GM18909 (cell line): Measurements from ENCODE around the gene PTPN14.
"Not testable (repeated sequence)": the region's sequence is repeated elsewhere in the genome, so short reads cannot be mapped to it uniquely, and the experiment has no call there.

Experiments used
- ATAC-seq: cut with Tn5 transposase; IDR thresholded peaks from one replicate; pipeline ENCODE4 v1.9.1; 2021; ENCODE audit warnings: mild to moderate bottlenecking; ENCODE audit not compliant: unreplicated experiment, poor library complexity

Gene PTPN14

DNA sequence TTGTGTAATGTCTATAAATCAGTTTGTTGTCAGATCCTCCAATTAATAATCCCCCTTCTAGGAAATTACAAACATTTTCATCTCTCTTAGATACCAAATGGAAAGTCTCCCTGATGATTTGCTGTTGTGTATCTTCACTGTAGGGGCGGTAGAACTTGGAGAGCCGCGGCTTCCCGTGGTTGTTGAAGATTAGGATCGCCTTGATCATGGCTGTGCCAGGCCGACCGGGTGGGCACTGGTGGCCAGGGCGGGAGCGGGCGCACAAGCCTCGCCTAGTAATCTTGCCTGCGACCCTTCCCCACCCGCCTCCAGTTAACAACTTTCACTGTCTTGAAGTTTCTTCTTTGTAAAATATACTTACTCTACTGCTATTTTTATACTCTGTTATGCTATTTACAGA, 68.2 kb downstream of the PTPN14 start:
- not testable (repeated sequence) for ATAC-seq

DNA sequence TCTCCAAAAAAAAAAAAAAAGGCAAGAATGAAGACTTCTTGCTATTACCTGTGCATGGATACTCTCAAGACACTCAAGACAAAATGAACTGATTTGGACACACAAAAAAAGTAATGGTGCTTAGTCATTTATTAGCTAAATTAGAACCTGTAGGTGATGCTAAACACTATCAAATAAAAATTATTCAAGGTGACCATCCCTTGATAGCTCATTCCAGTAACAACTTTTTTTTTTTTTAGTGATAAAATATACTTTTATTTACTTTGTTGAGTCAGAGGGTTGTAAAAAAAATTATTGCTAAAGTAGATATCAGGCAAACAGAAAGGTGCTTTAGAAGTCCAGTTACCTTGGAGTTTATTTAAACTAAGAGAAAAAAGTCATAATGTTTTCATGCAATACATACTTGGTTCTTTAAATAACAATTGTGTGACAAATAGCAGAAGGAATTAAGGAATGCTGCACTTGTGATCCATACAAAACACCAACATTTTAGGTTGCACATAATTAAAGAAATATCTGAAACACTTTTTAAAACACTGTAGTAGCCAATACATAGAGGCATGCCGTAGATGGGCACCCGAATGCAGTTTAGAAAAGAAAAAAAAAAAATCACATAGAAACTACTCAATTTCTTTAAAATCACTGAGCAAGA, 69.3 kb downstream of the PTPN14 start:
- not testable (repeated sequence) for ATAC-seq

DNA sequence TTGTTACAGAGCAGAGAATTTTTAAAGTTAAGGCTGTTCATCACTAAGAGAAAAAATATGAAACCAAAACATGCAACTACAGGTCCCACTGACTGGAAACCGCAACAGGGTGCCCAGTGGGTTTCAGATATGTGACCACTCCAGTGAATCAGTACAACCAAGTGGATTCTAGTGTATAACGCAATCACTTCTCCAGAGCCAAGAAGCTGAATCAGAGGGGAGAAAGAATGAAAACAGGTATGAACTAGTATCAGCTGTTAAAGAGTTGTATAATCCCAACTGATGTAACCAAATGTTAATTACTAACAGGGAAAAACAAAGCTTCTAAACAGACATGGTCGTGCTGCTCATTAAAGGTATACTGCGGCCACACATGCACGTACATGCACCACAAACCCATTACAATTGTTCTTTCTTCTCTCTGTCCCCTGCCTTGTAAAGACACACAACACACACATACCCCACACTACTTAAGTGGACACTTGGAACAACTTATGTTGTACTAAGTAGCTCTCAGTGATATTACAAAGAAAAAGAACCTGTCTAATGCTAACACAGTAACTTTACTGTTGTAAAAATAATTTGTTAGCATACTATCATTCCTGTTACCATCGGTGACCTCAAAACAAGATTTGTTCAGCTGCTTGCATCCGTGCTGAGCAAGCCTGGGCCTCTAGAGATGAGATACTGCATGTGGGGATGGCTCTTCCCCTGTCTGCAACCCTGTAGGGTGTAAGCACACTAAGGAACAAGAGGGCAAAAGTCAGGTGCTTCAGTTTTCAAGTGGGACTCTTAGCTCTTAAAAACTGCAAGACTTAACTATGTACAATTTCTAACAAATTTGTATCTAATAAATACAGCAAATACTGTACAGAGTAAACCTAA, 74.2 kb downstream of the PTPN14 start:
- no peak for ATAC-seq

DNA sequence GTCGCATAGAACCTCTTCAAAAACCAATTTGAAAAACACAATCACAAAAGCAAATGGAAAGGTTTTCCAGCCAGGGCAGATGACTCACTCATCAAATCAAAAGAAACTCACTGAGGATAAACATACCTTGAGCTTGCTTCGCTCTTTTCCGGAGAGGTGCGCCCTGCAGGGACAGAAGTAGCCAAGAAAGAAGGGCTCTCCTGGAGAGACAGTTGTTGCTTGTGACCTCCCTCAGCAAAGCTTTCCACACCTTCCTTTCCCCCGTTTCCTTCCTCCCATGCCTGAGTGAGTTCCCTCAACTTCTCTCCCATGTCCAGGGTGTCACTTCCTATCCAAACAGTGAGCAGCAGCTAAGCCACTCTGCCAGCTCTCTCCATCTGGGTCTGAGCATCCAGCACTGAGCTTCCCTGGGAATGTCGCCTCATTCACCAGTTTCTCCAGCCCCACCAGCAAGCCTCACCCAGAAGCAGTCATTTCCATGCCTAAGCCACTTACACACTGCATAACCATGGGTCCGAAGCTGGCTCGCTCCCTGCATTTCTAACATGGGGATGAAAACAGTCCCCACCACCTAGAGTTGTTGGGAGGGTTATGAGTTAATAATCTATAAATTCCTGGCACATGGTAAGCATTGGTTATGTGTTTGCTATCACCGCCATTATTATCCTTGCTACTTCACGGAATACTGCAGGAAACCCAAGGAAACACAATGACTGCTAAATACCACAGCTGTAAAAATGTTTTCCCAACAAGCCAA, 75.0 kb downstream of the PTPN14 start:
- ATAC-seq = no peak

DNA sequence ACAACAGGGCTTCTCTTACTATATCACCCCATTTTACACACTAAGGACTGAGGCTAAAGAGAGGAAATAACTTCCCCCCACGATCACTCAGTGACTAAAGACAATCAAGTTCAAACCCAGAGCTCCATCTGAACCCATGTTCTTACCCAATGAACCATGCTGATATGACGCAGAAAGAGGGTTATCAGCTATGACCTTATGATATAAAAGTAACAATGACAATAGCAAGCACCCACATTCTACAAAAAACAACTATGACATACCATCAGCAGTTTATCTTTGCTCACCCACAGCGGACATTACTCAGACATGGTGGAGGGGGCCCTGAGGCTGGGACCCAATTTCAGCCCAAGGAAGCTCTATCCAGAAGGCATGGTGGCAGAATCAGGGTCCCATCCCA, 75.7 kb downstream of the PTPN14 start:
- ATAC-seq = no peak

DNA sequence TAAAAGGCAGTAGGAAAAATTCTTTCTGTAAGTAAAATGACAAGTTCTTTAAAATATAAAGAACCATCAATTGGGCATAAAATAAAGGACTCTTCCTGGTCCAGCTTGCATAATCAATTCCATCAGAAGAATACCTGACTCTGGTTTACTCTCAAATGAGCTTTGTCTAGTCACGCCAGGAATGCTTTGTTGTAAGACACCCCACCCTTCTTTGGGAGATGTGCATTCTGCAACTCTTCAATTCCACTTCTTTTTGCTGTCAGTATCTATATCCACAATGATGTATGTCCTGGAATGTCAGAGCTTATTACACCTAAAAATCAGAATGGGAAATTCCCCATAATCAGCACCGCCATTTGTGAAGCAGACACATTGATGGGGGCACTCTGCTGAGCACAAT, 76.1 kb downstream of the PTPN14 start:
- ATAC-seq = no peak

DNA sequence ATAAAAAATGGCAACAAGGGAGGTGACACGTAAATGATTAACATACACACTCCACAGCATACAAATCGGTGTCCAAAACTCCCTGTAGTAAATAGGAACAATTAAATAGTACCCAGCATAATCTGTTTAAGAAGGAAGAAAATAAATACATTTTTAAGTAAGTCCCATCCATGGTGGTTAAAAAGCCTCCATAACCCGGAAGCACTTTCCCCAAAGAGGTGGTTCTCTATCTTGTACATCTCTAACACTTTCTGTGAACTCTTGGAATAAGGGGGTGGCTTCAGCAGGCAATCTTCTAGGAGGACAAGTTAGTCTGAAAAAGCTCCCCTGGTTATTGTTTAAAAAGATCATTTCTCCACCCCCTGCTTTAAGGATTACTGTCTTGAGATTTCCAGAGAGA, 76.9 kb downstream of the PTPN14 start:
- no peak for ATAC-seq

DNA sequence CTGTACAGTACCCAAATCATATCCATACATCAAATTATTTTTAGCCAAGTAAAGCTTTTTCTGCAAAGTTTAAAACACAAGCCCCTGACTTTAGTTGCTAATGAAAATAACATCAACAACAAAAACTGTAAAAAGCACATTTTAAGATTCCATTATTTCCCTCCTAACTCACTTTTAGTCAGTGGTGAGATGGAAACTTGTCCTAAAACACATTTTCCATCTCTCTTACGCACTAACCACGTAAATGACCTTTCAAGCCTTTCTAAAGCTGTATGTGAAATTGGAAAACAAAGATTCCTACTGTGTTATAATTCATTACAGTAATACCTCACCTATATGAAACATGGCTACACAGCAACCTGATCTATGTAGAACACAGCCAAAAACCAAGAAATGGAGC, 77.5 kb downstream of the PTPN14 start:
- ATAC-seq = no peak

DNA sequence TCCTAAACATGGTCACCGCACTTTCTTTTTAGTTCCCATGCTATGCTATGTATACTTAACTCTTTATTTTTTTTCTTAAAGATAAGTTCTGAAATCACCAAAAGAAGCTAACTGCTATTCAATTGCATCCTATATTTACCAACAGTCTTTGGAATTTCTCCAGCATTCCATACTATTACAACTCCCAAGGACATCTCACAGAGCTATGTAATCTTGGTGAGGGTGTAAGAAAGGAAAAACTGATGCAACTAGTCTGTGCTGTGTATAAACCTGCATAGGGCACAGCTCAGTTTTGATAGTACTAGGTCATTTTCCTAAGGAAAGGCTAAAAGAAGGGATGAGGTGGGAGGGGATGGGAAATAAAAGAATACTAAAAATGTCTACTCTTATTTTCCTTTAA, 78.0 kb downstream of the PTPN14 start:
- ATAC-seq = no peak

DNA sequence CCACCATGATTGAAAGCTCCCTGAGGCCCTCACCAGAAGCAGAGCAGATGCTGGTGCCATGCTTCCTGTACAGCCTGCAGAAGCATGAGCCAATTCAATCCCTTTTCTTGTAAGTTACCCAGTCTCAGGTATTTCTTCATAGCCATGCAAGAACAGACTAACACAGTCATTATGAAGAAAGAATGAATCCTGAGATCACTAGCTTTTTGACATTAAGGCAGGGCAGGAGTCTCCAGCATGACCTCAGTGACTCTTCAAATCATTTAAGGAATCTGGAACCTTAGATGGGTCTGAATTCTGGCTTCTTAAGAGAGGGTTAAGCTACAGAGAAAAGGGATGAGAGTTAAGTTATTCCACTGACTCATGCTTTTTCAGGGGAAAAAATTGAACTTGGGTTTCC, 79.0 kb downstream of the PTPN14 start:
- ATAC-seq = no peak

DNA sequence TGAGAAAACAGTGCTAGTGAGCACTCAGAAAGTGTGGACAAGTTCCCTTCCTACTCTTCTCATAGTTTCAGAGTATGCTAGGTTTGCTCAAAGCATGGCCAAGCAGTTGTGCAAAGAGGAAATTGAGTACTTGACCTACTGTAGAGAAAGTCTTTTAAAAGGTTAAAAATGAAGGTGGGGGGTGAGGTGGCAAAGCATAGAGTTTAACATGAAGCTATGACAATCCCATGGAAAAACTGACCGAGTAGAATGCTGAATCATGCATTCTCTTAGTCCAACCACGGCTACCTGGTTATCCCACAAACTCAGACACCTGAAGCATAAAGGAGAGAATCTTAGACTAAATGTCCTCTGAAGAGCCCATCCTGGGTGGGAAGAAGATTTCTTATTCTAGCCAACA, 79.9 kb downstream of the PTPN14 start:
- ATAC-seq = no peak

DNA sequence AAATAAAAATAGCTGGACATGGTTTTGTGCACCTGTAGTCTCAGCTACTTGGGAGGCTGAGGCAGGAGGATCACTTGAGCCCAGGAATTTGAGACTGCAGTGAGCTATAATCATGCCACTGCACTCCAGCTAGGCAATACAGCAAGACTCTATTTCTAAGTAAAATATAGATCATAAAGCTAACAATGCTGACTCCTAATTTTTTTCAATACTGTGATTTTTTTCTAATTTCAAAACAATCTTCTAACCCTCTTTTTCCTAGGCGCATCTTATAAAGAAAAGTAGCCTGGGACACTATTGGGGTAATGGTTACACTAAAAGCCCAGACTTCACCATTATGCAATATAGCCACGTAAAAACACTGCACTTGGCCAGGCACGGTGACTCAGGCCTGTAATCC, 81.3 kb downstream of the PTPN14 start:
- ATAC-seq = no peak

DNA sequence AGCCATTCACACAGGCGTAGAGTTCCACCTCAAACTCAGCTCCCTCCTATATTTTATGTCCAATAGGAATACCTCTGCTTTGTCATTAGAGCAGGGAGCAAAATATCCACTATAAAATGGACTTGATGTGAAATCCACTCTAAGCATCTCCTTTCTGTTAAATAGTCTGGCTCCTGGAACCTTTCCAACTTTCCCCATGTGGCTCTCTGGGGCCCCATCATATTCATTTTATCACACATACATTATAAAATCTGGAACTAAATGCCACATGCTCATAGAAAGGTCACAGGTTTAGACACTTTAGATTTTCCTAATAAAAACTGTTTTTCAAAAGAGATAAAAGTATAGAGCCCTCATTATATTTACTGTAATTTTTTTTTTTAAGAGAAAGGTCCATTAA, 82.1 kb downstream of the PTPN14 start:
- no peak for ATAC-seq

DNA sequence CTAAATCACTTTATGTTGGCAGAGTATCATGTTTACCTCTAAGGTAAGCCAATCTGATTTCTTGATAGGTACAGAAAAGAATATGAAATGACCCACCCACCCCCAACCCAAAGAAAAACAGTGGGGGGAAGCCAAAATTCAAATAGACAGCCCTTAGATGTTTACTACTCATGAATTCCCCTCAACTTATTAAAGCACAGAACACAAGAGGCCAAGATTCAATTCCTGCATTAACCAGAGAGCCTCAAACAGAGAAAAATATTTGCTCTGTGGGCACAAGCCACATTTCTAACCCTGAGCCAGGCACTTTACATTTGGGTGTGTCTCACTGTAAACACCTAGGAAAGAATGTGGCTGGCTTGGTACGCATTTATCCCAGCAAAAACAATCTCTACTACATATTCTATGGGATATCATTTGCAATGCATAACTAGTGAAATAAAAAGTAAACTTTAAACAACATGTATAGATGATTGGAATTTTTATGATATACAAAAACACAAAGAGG, 84.3 kb downstream of the PTPN14 start:
- ATAC-seq = no peak

DNA sequence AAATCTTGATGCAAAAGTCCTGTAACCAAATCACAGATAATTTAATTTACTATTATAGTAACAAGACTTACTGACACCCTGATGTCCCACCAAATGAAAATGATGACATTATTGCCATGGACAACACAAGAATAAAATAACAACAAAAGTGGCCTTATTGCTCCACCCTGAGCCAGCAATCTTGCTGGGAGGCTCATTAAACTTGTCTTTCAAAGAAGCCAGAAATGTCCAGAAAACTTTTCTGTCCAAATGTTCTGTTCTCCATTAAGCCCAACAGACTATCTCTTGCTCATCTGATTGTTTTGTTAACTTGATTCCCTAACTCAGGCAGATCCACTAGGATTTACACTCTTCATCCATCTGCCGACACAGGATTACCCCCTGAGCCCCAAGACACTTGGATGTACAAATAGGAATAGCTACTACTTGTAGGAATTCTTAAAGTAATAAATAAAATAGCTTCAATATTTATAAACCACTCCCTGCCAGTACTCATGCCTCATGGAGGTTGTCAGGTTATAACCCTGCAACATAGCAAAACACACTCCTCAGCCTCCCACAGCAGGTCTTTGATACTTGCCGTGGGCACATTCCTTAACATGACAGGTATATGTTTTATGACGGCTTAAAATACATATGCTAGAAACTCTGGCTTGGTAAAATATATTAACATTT, 84.9 kb downstream of the PTPN14 start:
- ATAC-seq = no peak

DNA sequence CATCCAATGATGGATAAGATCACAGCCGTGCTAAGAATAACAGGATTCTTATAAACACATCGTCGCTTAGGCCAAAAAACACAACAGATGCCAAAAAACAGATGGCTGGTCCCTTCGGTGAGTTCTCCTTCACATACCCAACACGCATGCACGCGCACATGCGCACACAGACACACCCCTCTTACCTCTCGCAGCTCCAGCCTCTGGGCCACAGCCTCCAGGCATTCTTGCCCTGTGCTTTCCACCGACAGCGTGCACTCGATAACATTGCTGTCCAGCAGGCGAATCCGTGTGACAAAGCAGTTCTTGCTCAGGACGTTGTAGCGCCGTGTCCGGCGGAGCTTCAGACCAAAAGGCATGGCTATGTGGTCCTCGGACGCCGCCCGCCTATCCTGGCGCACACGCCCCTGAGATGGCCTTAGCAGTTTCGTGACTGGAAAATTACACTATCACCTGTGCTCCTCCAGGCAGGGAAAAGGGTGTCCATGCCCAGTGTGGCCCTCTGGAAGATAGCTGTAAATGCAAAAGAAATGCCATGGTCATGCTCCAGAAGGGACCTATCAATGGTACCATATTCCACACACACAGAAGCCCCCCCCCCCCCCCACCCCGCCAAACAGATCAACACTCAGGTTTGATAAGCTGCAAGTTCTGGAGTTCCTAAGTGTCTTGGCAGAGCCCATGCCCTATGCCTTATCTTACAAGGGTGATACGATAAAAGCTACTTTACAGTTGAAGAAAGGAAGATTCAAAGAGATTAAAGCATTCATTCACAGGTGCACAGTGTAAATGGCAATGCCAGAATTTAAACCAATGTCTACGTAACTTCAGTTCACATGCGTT, 86.7 kb downstream of the PTPN14 start:
- ATAC-seq = no peak

DNA sequence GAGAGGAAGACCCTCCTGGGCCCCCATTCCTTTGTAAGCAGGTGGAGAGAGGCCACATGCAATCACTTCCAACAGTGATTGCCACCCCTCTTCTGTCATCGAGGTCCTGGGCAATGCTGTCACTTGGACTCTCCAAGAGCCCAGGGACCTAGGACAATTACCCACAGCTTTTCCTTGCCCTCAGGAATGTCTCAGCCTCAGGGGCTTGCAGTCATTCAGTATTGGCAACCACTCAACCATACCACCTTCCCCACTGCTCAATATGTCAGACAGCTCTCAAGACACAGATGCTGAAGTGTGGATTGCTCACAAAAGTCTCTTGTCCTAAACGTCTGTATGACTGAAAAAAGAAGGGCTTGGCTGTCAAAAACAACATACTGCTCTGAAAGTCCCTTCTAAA, 87.8 kb downstream of the PTPN14 start:
- no peak for ATAC-seq

DNA sequence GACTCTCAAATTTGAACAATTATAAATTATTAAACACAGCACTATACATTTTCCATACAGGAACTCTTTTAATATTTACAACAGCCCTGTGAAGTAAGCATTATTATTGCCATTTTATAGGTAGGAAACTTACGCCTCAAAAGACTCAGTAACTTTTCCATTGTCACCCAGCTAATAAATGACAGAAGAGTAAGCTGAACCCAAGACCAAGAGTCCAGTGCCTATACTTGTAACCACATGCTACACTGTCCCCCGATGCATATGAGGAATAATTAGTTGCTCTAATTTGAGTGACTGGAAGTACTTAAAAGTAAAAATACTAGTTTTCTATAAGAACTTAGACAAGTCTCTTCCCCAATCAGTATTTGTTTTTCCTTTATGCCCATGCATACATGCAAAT, 88.5 kb downstream of the PTPN14 start:
- ATAC-seq = no peak

DNA sequence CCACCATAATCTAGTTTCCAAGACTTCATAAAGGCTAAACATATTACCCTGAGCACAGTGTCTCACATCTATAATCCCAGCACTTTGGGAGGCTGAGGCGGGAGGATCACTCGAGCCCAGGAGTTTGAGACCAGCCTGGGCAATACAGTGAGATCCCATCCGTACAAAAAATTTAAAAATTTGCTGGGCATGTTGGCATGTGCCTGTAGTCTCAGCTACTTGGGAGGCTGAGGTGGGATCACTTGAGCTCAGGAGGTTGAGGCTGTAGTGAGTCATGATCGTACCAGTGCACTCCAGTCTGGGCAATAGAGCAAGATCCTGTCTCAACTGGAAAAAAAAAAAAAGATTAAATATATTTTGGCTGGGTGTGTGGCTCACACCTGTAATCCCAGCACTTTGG, 90.1 kb downstream of the PTPN14 start:
- no peak for ATAC-seq
